Measurements from ENCODE around the gene SH3GL3.

Gene SH3GL3

DNA sequence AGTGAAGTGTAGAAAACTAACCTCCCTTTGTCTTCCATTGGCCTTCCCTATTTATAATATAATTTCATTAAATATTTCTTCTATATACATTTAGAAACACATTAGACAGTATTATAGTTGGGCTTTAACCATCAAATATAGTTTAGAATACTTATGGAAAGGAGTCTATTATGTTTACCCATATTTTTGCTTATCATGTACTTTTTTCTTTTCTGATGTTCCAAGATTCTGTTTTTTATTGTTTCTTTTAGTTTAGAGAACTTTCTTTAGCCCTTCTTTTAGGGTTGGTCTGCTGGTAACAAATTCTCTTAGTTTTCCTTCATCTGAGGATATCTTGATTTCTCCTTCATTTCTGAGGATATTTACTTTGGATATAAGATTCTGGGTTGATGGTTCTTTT is 23.7 kb downstream of the SH3GL3 start:
- no peak for DNase-seq

DNA sequence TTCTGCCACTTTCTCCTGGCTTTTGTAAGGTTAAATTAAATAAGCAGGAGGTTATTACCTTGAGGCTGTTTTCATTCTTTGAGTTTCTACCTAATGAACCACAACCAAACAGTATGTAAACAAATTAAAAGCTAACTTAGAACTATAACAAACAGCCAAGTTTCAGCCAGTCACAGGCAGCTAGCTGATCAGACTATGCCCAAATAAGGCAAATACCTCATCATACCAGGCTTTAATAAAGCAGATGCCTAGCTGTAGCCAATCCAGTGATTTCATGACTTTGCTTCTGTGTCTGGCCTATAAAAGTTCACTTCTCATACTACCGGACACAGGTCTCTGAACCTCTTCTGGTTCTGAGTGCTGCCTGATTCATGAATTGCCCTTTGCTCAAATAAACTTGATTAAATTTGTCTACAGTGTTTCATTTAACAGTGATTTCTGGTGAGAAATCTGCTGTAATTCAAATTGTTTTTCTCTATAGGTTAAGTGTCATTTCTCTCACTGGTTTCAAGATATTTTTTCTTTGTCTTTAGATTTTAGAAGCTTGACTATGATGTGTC is 24.2 kb downstream of the SH3GL3 start:
- DNase-seq = no peak

DNA sequence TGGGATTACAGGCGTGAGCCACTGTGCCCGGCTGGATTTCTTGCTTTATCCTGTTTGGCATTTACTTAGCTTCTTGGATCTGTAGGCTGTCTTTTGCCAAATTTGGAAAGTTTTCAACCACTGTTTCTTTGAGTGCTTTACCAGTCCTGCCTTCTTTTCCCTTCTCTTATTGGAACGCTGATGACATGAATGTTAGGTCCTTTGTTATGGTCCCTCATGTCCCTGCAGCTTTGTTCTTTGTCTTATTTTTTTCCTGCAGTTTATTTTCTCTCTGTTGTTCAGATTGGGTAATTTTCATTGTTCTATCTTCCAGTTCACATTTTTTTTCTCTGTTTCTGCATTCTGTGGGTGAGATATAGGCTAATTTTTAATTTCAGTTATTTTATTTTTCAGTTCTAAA is 25.0 kb downstream of the SH3GL3 start:
- no peak for DNase-seq

DNA sequence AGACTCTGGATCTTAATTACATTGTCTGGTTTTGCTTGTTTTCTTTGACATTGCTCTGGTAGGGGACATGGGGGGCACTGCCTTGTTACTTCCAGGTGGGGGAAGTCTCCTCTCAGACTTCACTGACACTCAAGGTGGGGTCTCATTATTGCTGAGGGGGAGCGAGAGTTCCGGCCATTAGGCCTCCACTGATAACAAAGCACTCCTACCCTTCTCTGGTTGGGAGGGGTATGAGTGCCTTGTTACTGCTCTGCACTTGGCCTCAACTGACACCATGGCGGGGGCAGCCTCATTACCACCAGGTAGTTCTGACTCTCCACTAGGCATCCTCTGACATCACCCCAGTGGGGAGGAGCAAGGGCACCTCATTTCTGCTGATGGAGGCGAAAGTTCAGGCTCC is 25.7 kb downstream of the SH3GL3 start:
- DNase-seq = no peak

DNA sequence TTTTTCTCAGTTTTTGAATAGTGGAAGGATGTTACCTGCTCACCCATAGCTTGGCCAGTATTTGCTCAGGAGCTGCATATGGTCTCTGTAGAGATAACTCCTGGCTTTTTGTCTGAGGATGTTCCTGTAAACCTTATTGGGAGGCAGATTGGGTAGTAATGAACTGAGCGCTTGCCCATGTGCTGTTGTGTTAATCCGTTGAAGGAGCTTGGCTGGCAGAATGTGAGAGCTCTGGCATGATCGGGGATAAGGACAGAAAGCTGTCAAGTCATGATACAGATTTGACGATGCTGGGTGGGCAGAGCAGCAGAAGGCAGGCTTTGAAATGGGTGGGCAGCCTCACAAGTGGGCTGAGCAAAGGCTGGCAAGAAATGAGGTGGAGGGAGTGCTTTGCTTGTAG is 27.4 kb downstream of the SH3GL3 start:
- no peak for DNase-seq

DNA sequence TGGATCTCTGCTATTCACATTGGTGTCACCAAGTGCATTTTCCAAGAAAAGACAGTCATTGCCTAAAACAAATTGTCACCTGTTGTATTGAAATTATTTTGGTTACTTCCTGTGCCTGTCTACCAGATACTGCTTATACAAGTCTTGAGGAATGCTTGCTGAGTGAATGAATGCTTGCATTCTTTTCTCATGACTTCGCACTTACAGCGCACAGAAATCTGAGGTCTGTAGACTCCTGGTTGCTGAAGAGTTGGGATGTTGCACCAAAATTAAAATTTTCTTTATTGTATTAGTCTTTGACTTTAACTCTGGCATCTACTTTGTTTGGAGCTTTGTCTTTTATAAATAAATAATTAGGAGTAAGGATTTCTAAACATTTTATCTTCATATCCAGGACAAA is 28.4 kb downstream of the SH3GL3 start:
- DNase-seq = no peak

DNA sequence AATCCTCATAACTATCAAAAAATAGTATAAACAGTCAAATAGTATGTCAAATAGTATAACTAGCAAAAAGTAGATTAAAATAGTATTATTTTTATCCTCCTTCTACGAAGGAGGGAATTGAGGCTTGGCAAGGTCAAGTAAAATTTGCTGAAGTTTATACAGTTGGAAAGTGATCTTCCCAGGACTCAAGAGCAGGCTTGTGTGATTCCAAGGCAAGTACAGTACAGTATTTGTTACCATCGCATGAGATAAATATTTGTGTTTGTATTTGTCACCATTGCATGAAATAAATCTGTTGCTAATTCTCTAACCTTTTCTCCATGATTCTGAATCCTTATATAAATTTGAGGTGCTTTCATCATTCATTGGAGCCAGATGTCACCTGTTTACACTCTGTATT is 28.9 kb downstream of the SH3GL3 start:
- no peak for DNase-seq

DNA sequence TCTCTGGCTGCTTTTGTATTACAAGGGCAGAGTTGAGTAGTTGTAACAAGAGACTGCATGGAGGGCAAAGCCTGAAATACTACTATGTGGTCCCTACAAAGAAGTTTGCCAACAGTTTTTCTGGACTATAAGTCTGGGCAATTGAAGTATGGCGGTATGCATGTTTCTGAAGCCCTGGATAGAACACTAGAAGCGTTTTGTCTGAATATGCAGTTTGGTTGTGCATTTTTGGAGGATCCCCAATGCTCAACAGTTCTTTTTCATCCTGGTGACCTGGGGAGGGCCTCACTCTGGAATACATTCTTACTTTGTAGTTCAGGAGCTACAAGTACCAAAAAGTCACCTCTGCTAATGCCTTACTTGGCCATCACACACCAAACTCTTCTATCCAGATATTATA is 29.6 kb downstream of the SH3GL3 start:
- no peak for DNase-seq

DNA sequence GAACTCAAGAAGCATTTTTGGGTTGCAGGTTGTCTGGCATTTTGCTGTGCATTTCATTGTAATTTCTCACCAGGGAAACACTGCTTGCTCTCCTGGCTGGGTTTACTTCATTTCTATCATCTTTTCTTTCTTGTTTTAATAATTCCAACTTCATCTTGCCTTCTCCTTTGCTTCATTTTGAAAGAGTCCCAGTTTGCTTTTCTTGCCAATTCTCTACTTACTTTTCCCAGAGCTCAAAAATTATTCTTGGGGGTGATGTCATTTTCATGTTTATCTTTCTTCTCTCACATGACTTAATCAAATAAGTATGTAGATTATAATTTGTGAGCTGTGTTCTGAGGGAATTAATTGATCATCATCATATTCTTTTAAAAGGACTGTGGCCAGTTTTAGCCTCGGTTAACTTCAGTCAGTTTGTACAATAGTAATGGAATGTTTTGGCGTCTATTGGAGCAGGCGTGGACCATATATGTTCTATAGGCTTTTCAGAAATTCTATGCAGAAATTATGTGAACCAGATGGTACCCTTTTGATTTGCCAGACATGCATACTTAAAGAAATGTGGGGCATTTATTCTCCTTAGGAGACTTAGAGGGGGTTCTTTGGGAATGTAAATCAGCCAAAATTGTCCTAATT is 30.1 kb downstream of the SH3GL3 start:
- no peak for DNase-seq

DNA sequence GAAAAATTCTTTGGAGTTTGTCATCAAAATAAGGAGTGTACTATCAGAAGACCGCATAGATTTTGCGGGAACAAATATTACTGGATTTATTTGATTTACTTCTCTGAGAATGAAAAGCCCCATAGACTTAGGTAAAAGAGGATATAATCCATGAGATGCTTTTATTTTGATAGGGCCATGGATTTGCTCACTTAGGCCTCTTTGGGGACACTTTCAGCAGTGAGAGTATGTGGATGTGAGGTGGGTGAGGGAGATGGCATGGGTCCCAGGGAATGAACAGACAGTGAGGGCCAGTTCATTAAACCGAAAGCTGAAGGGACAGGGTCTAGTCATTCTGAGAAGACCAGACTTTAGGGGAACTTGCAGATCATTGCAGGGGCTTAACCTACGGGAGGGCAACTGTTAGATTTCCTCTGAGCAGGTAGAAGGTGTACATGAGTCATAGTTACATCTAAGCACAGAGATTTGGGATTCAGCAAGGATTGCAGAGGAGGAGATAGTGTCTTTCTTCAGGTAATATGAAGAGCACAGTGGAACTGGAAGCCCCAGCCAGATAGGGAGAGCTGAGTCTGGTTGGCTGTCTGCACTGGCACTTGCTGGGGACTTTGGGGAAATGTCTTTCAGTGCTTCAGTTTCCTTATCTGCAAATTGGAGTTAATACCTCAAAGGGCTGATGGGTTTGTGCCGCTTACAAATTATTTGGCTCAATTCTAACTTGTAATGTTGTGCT is 30.8 kb downstream of the SH3GL3 start:
- no peak for DNase-seq

DNA sequence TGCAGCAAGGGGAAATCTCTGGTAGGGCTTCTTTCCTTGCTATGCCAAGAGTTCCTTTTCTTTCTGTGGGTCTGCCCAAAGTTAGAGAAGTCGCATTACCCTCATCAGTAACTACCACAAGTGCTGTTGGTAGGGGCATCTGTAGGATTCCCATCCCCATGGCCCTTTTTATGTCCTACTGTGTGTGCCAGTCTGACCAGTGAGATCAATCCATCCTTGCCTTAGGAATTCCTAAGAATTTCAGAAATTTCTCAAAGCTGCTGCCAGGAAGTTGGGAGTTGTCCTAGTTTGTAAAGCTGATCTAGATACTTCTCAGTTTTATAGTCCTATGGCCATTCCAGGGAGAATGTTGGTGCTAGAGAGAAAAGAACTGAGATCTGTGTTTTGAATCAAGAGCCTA is 36.5 kb downstream of the SH3GL3 start:
- DNase-seq = no peak

DNA sequence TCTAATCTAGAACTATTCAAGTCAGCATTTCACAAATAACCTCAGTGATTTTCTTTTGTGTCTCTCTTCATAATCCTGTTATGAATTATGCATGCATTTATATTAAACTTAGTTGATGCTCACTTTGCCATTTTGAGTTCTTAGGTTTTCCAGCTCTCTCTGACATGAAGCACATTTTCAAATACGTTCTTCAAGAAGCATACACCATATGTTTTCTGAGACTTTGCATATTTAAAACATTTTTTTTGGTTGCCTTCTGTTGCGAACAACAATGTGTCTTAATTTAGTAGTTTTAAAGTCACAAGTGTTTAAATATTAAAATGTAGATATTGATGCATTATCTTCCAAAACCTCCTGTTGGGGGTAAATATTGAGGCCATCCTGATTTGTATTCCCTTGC is 37.5 kb downstream of the SH3GL3 start:
- DNase-seq = no peak

DNA sequence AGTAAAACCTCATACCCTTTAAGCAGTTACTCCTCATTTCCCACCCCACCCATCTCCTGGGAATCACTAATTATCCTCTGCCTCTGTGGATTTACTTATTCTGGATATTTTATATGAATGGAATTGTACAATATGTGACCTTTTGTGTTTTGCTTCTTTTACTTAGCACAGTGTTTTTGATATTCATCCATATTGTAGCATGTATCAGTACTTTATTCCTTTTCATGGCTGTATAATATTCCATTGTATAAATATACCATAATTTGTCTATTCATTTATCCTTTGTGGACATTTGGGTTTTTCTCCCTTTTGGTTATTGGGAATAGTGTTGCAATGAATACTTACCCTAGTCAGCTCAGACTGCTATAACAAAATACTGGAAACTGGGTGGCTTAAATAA is 39.2 kb downstream of the SH3GL3 start:
- no peak for DNase-seq

DNA sequence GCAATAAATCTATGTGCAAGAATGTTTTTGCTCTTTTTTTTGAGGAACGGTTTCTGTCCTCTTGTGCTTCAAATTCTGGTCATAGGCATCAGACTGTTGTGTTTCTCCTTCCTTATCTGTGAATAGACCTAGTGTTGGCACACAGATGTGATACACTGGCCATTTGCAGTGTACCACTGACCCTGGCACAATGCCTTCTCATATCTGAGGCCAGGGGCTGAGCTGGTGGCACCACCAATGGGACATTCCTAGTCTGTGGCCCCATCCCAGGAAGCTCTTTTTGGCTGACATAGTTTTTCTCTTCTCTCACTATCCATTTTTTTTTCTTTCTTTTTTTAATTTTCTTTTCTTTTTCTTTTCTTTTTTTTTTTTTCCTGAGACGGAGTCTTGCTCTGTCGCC is 40.4 kb downstream of the SH3GL3 start:
- no peak for DNase-seq

DNA sequence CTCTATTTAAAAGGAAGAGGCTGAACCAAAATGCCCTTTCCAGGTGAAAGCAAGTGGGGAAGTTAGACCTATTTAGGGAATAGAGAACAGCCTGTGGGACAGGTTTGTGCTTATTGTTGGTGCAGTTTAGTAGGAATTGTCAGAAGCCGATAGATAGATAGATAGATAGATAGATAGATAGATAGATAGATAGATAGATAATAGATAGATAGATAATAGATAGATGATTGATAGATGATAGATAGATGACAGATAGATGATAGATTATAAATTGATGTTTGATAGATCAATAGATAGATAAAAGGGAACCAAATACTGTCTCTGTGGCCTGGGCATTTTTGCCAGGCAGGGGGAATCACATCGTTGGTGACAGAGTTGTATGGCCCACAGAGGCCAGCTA is 42.5 kb downstream of the SH3GL3 start:
- no peak for DNase-seq

DNA sequence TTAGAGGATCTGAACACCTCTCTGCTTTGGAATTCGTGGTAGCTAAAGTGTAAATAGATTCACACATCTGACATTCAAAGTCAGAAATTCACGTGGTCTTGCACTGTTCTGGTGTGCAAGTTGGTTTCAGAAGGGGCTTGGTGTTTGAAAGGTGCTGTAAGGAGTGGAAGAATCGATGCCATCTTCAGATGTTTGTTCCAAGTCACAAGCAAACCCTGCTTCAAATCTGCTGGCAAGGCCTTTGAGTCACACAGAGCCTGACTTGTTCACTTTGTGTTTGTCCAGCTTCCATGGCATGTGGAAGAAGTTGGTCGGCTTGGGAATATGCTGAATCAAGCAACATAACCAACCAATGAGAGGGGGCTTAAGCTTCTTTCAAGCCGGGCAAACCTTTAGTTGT is 44.3 kb downstream of the SH3GL3 start:
- no peak for DNase-seq

DNA sequence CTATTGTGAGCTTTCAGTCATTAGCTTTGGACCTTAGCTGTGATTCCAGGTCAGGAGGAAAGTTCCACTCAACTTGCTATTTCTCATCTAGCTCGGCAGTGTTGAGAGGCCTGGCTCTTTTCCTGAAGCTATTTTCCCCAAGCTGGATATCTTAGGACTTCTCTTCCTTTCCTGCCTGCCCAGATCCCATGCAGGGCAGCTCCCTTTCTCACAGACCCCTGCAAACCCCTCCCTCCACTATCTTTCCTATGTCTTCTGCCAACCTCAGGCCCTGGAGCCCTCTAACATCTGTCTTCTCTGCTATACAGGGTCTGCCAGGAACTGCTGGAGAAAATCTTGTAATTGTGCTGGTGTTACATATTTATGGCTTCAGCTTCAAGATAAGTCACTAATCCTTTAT is 49.6 kb downstream of the SH3GL3 start:
- DNase-seq = no peak

DNA sequence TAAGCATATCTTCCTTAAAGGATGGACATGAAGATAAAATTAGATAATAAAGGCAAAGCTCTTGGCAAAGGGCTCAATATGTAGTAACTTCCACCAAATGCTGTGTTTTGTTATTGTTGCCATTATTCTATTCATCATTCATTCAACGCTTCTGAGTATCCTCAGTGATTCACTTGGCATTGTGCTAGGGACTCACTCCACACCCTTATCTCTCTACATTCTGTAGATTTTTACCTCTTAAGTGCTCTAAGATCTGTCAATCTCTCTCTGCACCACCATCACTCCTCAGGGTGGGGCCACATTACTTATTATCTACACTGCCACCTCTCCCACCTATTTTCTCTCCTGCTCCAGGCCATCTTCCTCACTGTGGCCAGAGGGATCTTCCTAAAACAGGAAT is 51.2 kb downstream of the SH3GL3 start:
- no peak for DNase-seq

DNA sequence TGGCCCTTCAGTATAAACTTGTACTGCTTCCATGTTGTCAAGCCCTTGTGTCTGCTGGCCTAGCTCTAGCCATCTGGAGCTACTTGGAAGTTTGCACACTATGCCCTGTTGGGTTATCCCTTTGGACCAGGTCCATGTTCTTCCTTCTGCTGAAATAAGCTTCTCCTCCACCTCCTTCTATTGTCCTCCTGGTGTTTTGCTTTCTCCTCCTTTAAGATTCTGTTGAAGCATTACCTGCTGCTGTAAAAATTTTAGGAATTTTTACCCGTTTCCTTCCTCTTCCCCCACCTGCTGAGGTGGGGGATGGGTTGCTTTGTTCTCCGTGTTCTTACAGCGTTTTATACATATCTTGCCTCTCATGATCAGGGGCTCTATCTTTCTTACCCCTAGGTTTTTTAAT is 51.7 kb downstream of the SH3GL3 start:
- no peak for DNase-seq

DNA sequence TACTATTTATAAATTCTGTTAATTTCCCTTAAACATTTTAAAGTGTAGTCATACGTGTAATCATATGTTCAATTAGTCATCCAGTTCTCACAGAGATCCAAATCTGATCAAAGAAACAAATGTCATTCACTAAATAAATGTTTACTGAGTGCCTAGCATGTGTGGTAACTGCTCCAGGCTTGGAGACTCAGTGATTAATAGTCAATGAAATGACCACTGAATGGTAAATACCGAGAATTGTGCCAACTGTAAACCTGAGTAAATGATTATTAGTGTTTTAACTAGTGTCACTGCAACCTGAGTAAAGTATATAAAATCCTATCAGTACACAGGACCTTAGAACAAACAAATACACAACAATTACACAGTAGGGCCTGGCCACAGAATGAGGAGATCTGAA is 52.3 kb downstream of the SH3GL3 start:
- no peak for DNase-seq

DNA sequence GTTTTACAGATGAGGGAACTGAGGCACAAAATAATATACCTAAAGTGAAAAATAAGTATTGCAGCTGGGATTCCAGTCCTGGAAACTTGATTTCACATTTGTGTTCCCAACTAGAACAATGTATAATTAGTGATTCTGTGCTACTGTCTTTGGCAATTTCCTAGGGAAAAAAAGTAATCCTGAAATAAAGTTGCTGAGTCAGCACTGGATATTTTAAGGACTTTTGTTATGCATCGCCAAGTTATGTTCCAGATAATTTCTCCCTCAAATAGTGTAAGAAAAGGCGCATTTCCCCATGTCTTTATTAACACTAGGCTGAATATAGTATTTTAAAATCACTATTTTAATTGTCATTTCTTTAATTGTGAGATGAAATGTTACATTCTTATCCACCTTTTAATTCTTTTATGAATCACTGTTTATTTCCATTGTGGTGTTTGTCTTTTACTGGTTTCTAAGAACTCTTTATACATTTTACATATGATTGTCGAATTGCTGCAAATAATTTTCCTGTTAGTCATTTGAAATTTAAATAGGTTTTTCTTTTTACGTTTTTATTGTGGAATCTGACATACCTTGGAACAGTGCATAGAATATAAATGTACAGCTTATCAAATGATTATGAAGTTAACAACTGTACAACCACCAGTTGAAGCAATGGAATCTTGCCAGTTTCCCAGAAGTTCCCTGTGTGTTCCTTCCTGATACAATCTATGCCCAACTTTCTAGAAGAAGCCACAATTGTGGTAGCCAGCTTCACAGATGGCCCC is 56.6 kb downstream of the SH3GL3 start:
- no peak for DNase-seq

DNA sequence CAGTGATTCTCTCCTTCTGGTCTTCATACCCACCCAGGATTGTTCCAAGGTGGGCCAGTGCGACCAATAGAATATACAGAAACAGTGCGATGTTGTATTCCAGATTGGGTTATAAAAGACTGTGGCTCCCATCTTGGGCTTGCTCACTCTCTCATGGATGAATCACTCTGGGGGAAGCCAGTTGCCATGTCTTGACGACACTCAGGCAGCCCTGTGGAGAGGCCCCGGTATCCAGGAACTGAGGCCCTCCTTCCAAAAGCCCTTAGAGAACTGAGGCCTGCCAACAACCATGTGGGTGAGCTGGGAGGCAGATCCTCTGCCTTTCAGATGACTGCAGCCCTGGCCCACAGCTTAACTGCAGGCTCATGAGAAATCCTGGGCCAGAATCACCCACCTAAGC is 57.2 kb downstream of the SH3GL3 start:
- no peak for DNase-seq

DNA sequence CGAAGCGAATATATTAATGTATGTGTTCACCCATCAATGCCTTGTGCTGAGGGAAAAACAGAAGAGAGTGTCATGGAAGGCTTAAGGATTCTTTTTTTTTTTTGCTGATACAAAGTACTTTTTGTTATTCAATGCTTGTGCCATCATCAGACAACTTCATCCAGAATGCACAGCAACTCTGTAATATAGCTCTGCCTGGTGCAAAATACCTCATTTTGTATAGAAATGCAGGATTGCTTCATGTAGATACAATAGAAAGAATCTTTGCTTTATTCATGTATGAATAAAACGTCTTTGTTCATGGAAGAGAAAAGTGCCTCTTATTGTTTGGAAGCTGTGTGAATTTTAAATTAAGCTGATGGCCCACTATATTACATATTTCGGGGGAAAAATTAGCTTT is 62.9 kb downstream of the SH3GL3 start:
- no peak for DNase-seq

DNA sequence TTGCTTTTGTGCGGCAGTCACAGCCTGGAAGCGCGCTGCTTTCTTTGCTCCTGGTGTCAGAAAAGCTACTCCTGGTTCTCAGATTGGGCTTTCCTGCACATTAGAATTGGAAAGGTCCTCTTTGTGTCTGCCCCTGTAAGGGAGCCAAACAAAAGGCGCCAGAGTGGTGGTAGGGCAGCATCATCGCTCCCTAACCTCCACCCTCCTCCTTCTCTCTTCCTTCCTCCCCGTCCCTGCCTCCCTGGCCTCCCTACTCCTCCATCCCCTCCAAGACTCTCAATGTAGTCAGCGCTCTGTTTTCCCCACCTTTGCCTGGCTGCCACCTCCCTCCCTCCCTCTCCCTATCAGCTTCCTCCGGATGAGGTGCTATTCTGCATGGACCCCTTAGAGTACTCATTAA is 65.3 kb downstream of the SH3GL3 start:
- DNase-seq = no peak
